GM18867 (cell line): Measurements from ENCODE around the gene PSMG4.

Experiments
- ATAC-seq: cut with Tn5 transposase; IDR thresholded peaks from one replicate; pipeline ENCODE4 v1.9.1; 2021; ENCODE audit warnings: mild to moderate bottlenecking, moderate library complexity; ENCODE audit not compliant: unreplicated experiment

PSMG4 gene

DNA sequence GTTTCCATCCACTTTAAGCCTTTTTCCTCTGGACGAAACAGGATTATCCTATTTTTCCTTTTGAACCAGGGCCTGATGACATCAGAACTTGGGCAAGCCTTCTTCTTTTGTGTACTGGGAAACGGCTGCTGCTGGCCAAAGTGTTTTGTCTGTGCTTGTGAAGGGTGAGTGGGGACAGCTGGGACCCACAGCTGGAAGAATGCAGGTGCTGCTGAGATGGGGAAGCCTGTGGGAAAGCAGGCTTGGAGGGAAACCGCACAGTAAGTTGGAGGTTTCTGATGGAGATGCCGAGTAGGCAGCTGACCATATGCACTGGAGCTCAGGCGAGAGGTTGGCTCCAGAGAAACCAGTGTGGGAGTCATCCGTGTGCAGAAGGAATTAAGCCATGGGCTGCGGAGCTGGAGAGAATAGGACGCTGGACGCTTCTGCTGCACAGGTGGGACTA, 8.5 kb upstream of the PSMG4 start:
- no peak for ATAC-seq

DNA sequence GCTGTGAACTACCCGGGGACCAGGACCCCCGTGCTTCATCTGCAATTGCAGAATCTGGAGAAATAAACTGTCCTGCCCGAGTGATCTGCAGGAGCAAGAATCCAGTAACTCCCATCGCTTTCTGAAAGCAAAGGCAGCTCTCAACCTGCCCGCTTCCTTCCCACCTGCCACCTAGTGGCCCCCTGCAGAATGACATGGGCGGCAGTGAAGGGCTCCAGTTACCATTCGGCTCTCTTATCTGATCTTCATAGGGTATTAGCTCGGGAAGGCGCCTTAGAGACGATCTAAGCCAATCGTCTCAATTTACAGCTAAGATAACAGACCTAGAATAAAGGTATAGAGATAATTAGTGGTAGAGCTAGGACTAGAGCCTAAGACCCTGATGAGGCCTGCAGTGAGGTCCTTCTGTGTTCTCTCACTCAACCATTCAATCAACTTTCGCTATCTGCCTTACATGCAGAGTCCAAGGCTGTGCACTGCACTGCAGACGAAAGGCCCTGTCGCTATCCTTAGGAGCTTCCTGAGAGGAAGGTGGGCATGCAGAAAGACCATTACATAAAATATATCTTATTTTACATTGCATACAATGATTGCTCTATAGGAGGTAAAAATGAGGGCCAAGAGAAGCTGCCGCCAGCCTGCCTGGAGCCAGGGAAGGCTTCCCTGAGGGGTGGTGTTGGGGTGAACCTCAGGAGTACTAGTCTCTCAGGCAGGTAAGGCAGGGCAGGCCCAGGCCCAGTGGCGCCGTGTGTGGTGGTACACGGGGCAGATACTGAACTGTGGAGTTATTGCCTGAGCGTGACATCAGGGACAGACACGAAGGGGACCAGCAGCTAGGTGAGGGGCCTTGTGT, 7.1 kb upstream of the PSMG4 start:
- ATAC-seq = peak; percentile 84

DNA sequence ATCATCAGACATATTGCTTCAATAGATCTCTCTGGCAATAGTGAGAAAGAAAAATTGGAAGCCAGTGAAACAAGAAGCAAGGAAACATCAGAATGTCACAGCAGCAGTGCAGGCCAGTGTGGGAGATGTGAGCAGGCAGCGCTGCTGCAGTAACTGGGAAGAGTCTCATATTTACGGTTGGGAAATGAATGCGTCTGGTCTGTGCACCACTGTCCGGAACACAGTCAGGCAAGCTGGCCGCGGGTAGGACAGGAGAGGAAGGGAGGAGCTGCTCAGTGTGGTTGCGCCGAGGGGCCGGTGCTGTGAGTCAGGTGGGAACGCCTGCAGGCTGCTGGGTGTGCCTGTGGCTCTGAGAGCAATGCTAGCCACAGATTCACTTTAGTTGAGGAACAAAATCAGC, 6.4 kb upstream of the PSMG4 start:
- ATAC-seq = no peak

- no peak for ATAC-seq
Measured at GRCh38 chr6:3252861-3253596, 5.7 kb upstream of the PSMG4 start.

GRCh38 chr6:3253597-3253961, 5.2 kb upstream of the PSMG4 start:
- ATAC-seq = no peak

DNA sequence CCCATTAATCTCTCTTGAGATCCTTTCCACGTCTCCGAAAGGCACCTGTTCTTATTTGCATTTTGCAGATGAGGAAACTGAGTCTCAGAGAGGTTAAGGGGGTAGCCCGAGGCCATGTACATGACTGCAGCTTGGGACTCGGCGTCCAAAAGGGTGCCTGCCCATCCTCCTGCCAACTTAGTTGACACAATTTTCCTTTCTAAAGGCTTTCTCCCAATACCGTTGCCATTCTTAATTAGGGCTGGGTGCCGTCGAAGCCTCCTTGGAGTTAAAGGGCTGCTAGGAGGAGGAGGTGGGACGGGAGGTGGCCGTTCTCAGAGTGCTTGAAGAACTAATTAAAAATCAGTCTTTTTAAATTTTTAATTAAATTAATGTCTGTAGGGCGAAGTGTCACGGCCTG, 546 bp upstream of the PSMG4 start:
- no peak for ATAC-seq

- peak; percentile 28 for ATAC-seq
Measured at GRCh38 chr6:3259491-3259958, 778 bp downstream of the PSMG4 start.

DNA sequence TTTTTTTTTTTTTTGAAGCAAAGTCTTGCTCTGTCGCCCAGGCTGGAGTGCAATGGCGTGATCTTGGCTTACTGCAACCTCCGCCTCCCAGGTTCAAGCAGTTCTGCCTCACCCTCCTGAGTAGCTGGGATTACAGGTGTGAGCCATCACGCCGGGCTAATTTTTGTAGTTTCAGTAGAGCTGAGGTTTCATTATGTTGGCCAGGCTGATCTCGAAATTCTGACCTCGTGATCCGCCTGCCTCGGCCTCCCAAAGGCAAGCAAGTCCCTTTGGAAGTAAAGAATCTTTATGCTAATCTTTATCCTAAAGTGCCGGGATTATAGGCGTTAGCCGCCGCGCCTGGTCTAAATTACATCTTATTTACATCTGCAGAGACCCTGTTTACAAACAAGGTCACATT, 1.5 kb downstream of the PSMG4 start:
- ATAC-seq = no peak

DNA sequence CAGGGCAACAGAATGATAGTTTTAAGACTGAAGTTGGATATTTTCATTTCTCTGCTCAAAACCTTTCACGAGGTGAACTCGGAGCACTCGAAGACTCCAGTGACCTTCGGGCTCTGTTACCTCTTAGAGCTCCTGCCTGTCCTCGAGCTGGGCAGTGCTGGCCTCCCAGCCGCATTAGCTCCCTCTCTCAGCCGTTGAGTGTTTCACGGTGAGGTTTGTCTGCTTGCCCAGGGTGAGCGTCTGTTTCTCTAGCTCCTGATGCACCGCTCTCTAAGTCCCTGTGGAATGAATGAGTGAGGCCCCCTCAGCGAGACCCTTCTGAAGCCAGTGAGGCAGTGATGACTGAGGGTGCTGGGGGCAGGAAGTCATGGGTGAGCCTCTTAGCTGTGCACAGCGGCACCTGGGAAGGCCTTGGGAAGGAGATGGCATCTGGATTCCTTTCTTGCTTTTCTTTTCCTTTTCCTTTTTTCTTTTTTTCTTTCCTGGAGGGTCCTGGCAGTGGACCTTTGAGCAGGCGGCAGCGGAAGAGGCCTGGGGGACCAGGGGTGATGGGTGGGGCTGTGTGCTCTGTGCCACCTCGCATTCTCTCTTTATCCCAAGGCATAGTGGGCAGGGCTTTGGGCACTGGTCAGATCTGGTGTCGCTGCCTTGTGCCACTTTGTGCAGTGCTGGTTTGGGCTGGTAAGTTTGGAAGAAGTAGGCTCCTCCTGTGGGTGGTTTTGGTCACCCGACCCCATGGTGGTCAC, 2.2 kb downstream of the PSMG4 start:
- ATAC-seq = no peak

DNA sequence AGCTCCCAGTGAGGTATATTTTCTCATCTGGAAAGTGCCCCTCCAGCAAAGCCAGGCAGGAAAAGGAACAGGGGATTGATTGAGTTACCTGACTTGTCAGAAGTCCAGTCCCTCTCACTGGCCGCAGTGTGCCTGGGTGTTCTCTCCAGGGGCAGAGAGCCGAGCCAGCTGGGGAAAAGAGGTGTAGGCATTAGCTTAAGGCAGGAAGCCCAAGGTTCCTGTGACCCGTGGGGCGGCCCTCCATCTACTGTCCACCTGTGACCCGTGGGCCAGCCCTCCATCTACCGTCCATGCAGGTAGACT, 2.7 kb downstream of the PSMG4 start:
- no peak for ATAC-seq

DNA sequence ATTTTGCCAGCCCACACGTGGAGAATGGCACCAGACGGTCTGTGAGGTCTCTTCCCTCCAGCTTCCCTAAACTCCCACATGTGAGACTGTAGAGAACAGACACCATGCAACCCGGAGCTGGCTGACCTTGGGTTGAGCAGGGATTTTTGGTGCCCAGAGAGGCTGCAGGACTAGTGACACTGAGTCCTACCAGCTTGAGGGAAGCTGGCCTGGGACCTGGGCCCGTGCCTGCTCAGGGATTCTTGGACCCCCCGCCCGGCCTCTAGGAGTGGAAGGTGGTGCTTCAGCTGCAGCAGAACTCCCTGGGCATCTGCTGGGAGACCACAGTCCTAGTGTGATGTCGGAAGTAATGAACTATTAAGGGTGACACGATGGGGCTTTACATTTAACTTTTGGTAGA, 3.2 kb downstream of the PSMG4 start:
- ATAC-seq = no peak

DNA sequence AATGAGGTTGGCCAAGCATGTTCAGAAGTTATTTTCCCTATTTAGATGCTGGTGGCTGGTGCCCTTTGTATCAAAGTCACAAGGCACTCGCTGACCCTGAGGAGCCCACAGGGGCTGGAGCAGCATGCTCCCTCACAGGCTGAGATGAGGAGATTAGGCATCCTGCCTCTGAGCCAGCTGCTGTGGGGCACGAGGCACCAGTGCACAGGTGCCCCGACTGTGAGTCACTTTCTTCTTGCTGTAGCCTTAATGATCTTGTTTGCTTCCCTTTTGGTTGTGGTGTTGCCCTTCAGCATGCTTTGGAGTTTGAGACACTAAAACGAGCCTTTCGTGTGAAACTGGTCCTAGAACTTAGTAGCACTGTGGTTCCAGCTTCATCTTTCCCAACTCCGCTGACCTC, 4.3 kb downstream of the PSMG4 start:
- ATAC-seq = no peak

DNA sequence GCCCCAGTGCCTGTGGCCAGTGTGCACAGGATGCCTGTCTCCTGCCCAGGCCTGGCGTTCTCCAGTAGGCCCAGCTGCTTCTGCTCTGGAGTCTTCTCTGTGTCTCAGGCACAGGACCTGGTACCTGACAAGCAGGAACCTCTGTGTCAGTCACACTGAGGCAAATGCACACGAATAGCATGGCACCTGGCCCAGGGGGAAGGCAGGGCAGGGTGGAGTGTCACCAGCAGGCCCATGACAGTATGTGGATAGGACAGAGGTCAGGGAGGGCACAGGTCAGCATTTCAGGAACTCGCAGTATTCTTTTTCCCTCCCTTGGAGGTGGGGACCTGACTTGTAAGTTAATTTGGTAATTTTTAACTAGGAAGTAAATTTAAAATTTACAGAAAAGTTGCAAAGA, 5.6 kb downstream of the PSMG4 start:
- no peak for ATAC-seq

DNA sequence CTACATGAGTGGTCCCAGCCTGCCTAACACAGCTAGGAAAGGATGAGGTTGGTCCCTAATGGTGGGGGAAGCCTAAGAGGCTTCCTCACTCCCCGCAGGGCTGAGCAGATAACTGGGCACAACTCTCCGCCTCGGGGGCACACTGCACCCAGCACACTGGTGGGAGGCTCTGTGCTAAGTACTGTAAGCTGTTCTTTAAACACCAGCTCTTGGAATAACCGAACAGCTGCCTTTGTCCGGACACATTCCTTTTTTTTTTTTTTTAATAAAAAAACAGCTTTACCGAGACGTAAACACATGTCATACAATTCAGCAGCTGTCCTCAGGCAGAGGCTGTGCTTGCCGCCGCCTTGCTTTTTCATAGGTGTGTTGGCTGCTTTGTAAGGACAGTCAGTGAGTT, 6.9 kb downstream of the PSMG4 start:
- ATAC-seq = no peak

DNA sequence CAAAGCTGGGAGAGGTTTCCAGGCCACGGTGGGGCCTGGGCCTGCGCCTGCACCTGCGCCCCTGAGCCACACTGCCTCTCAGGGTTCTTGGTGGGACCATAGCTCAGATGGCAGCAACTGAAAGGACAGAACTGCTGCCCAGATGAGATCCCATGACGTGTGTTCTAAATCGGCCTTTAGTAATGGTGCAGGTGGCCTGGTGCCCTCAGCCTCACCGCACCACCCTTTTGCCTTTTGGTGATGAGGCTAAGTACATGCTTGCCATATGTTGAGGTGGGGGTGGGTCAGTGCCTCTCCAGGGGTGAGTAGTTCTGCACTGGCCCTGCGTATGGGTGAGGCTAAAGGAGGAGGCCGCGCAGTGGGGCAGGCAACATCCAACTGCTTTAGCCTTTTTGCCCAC, 7.4 kb downstream of the PSMG4 start:
- ATAC-seq = no peak

DNA sequence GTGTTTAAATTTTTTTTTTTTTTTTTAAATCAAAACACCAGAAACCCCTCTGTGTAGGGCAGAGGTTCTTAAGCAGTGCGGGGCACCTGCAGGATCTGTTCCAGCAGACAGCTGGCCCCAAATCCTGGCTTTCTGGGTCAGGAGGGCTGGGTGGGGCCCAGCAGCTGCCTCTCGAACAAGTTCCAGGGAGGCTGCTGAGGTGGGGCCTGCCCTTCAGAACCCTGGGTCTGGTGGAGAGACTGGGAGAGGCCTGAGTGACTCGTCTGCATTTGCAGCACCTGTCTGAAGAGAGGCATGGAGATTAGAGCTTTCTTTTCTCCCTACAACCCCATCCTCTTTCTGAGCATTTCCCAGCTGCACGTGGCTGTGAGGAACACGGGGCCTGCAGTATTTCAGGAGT, 8.4 kb downstream of the PSMG4 start:
- ATAC-seq = no peak

GRCh38 chr6:3268680-3269079, 9.9 kb downstream of the PSMG4 start:
- no peak for ATAC-seq

GRCh38 chr6:3269281-3269975, 10.7 kb downstream of the PSMG4 start:
- no peak for ATAC-seq

DNA sequence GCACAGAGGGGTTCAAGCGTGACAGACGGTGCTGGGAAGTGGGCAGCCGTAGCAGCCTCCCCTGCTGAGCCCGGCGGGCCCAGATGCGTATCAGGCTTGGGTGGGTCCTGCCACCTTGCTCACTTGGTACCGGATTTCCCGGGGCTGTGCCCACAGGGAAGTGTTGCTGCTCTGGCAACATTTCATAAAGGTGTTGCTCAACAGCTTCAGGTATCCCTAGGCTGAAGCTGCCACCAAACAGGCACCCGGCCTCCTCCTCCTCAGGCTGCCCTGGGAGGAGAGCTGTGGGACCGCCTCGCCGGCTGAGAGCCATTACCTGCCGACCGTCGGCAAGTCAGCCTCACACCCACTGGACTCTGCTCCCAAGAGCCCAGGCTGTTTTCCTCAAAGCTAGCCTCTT, 11.5 kb downstream of the PSMG4 start:
- ATAC-seq = no peak

GRCh38 chr6:3271756-3272155, 13.0 kb downstream of the PSMG4 start:
- no peak for ATAC-seq

GRCh38 chr6:3272911-3273547, 14.3 kb downstream of the PSMG4 start:
- no peak for ATAC-seq
